Upper lobe of left lung (tissue), 4 donors: ENCODE results near the gene BRAT1.

Experiments
- CTCF ChIP-seq, 6 experiments: fragments of 450-650 bp in 4 of 6; fragments of 200-600 bp in 2 of 6; sonication (generic) in 2 of 6; IDR thresholded peaks; one replicate each; pipeline ENCODE4 v1.5.1; 2016 to 2019; ENCODE audit warnings: antibody characterized with exemption in 6 of 6
- EP300 ChIP-seq, 4 donors: sonication (generic); formaldehyde crosslinking; IDR thresholded peaks; one replicate each; pipeline ENCODE4 v1.5.1; 2017; ENCODE audit warnings: antibody characterized with exemption in 4 of 4, control low read depth in 2 of 4
- POLR2AphosphoS5 ChIP-seq, 2 donors: sonication (generic); formaldehyde crosslinking; IDR thresholded peaks; one replicate each; pipeline ENCODE4 v1.5.1; 2017; ENCODE audit warnings: antibody characterized with exemption in 2 of 2

- TF ChIP-seq EP300 (IDR thresholded peaks at IDR 0.05) (no peak), CTCF (IDR thresholded peaks at IDR 0.05) (no peak), POLR2AphosphoS5 (IDR thresholded peaks at IDR 0.05) (peak in 1 of 2 donors; percentile 52)
Measured at GRCh38 chr7:2510909-2511768, 44.2 kb downstream of the BRAT1 start.
